Keratinocyte (primary cell): ENCODE data around the gene OXSR1.

Experiments used
- EZH2 ChIP-seq: IDR thresholded peaks from one replicate; pipeline ENCODE4 v1.6.1; 2012; ENCODE audit warnings: inconsistent platforms, mild to moderate bottlenecking, low read length, moderate library complexity
- TF ChIP-seq, protein P1 (sequence below), 3 experiments: IDR thresholded peaks in 1 of 3; conservative IDR thresholded peaks in 1 of 3; optimal IDR thresholded peaks in 1 of 3; 2 replicates in 2 of 3; 3 replicates in 1 of 3; pipeline versions ENCODE3 to v1.5.1; 2011; ENCODE audit warnings: low read length in 3 of 3, mild to moderate bottlenecking in 3 of 3, moderate library complexity in 2 of 3, control low read depth in 1 of 3, inconsistent platforms in 1 of 3; ENCODE audit not compliant: insufficient read depth in 2 of 3; ENCODE audit errors: extremely low read depth in 1 of 3

DNA sequence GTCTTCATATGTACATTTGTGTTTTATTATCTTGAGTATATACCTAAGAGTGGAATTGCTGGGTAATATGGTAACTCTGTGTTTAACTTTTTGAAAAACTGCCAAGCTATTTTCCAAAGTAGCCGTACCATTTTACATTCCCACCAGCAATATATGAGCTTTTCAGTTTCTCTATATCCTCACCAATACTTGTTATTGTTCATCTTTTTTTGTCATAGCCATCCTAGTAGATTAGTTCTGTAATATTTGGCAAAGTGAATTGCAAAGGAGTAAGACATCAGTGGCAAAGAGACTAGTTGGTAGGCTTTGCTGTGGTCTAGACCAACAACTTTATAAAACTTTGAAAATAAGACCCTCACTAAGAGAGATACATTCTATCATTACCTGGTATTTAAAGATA is 21.4 kb downstream of the OXSR1 start:
- TF ChIP-seq, protein P1, sequence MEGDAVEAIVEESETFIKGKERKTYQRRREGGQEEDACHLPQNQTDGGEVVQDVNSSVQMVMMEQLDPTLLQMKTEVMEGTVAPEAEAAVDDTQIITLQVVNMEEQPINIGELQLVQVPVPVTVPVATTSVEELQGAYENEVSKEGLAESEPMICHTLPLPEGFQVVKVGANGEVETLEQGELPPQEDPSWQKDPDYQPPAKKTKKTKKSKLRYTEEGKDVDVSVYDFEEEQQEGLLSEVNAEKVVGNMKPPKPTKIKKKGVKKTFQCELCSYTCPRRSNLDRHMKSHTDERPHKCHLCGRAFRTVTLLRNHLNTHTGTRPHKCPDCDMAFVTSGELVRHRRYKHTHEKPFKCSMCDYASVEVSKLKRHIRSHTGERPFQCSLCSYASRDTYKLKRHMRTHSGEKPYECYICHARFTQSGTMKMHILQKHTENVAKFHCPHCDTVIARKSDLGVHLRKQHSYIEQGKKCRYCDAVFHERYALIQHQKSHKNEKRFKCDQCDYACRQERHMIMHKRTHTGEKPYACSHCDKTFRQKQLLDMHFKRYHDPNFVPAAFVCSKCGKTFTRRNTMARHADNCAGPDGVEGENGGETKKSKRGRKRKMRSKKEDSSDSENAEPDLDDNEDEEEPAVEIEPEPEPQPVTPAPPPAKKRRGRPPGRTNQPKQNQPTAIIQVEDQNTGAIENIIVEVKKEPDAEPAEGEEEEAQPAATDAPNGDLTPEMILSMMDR (optimal IDR thresholded peaks at IDR 0.05 in 1 of 3, IDR thresholded peaks at IDR 0.05 in 1 of 3, conservative IDR thresholded peaks at IDR 0.05 in 1 of 3; ENCODE audit: extremely low read depth in 1 of 3, insufficient read depth in 2 of 3, low read length in 3 of 3): no peak
- no peak for TF ChIP-seq EZH2
